DMS79 (cell line): ENCODE measurements around the gene TTC7B.
A peak's percentile ranks its signal among the peaks of the same experiment; 100 is the strongest.

Source experiments
- DNase-seq: peaks from one replicate; lab custom pipeline; 2025; lab: John Stamatoyannopoulos, UW

TTC7B gene

GRCh38 chr14:90700933-90701776 lies 115.1 kb downstream of the TTC7B start:
- DNase-seq = no peak

GRCh38 chr14:90699016-90699415 lies 117.2 kb downstream of the TTC7B start:
- DNase-seq = no peak

- DNase-seq = peak; percentile 94
These were observed 117.8 kb downstream of the TTC7B start for GRCh38 chr14:90698379-90698869.

- peak; percentile 77 for DNase-seq
These were observed 118.5 kb downstream of the TTC7B start for GRCh38 chr14:90697577-90698206.

GRCh38 chr14:90697132-90697531 lies 119.1 kb downstream of the TTC7B start:
- DNase-seq = no peak

- no peak for DNase-seq
These were observed 119.5 kb downstream of the TTC7B start for GRCh38 chr14:90696720-90697119.

GRCh38 chr14:90695997-90696660 lies 120.1 kb downstream of the TTC7B start:
- no peak for DNase-seq

- DNase-seq = peak; percentile 40
These were observed 122.8 kb downstream of the TTC7B start for GRCh38 chr14:90693413-90693812.

- no peak for DNase-seq
These were observed 123.4 kb downstream of the TTC7B start for GRCh38 chr14:90692826-90693225.

- no peak for DNase-seq
These were observed 124.2 kb downstream of the TTC7B start for GRCh38 chr14:90692061-90692460.

GRCh38 chr14:90691627-90692026 lies 124.6 kb downstream of the TTC7B start:
- DNase-seq = no peak

GRCh38 chr14:90687680-90688079 lies 128.6 kb downstream of the TTC7B start:
- no peak for DNase-seq

- no peak for DNase-seq
These were observed 133.6 kb downstream of the TTC7B start for GRCh38 chr14:90682615-90683014.

- DNase-seq = peak; percentile 13
These were observed 134.3 kb downstream of the TTC7B start for GRCh38 chr14:90681929-90682328.

GRCh38 chr14:90678846-90679362 lies 137.3 kb downstream of the TTC7B start:
- no peak for DNase-seq

GRCh38 chr14:90678420-90678819 lies 137.8 kb downstream of the TTC7B start:
- no peak for DNase-seq

- DNase-seq = no peak
These were observed 138.7 kb downstream of the TTC7B start for GRCh38 chr14:90677484-90678050.

GRCh38 chr14:90676912-90677311 lies 139.3 kb downstream of the TTC7B start:
- DNase-seq = no peak

GRCh38 chr14:90676356-90676755 lies 139.9 kb downstream of the TTC7B start:
- no peak for DNase-seq

GRCh38 chr14:90675399-90675798 lies 140.8 kb downstream of the TTC7B start:
- DNase-seq = no peak

GRCh38 chr14:90674716-90675115 lies 141.5 kb downstream of the TTC7B start:
- DNase-seq = no peak

GRCh38 chr14:90674043-90674670 lies 142.1 kb downstream of the TTC7B start:
- DNase-seq = no peak
